Left ventricle myocardium inferior (tissue), 1 donor: ENCODE data around the gene TRAK2. TPM values are rescaled to one million over a fixed set of nuclear protein-coding genes. Genes with fewer than 3 reads are reported as not detected.

Source experiments
- DNase-seq: peaks from one replicate; pipeline ENCODE4 v3.0.0-alpha.2; 2020
- H3K27ac ChIP-seq: fragments of 200-600 bp; replicated peaks from 2 replicates; pipeline ENCODE4 v1.8.0; 2021
- H3K27me3 ChIP-seq: fragments of 200-600 bp; 2 replicates; pipeline ENCODE4 v1.8.0; 2021; ENCODE audit warnings: low read depth
- H3K36me3 ChIP-seq: fragments of 200-600 bp; 2 replicates; pipeline ENCODE4 v1.8.0; 2021
- H3K4me1 ChIP-seq: fragments of 200-600 bp; 2 replicates; pipeline ENCODE4 v1.8.0; 2021
- H3K4me3 ChIP-seq: fragments of 200-600 bp; 2 replicates; pipeline ENCODE4 v1.8.0; 2021; ENCODE audit warnings: mild to moderate bottlenecking, moderate library complexity
- H3K9me3 ChIP-seq: fragments of 200-600 bp; replicated peaks from 2 replicates; pipeline ENCODE4 v1.8.0; 2021
- intact Hi-C: fragments of 100-400 bp; cut with micrococcal nuclease; formaldehyde crosslinking; loops from one replicate; pipeline ENCODE4 v1.11.0; 2022
- total RNA-seq: library from RNA; stranded (reverse); fragmentation: NEBNext Ultra II Directional; extraction: Animal tissue kit (Norgen Biotek cat#: 25700); gene quantifications from one replicate; pipeline ENCODE4 v1.2.1, GENCODE V29; 2021
- TF ChIP-seq, protein P1 (sequence below): fragments of 200-600 bp; IDR thresholded peaks from 2 replicates; pipeline ENCODE4 v1.8.0; 2021; ENCODE audit warnings: antibody characterized with exemption, mild to moderate bottlenecking, borderline replicate concordance
- donor health status: DM: no; HTN: yes; CAD: no; lungs with severe emphysema.

Gene TRAK2
- total RNA-seq, 1 donor from 2014 or later, result 169 TPM

- no peak for DNase-seq
- Histone ChIP-seq H3K9me3 (peaks cover 6% of the 10 kb centered on the region), H3K4me1 (peaks cover 8% of the 10 kb centered on the region), H3K27me3 (no peaks in the 10 kb centered on the region), H3K36me3 (peaks cover 54% of the 10 kb centered on the region), H3K4me3 (no peak overlapping the region), H3K27ac (no peak overlapping the region)
- TF ChIP-seq, protein P1, sequence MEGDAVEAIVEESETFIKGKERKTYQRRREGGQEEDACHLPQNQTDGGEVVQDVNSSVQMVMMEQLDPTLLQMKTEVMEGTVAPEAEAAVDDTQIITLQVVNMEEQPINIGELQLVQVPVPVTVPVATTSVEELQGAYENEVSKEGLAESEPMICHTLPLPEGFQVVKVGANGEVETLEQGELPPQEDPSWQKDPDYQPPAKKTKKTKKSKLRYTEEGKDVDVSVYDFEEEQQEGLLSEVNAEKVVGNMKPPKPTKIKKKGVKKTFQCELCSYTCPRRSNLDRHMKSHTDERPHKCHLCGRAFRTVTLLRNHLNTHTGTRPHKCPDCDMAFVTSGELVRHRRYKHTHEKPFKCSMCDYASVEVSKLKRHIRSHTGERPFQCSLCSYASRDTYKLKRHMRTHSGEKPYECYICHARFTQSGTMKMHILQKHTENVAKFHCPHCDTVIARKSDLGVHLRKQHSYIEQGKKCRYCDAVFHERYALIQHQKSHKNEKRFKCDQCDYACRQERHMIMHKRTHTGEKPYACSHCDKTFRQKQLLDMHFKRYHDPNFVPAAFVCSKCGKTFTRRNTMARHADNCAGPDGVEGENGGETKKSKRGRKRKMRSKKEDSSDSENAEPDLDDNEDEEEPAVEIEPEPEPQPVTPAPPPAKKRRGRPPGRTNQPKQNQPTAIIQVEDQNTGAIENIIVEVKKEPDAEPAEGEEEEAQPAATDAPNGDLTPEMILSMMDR, result no peak
- intact Hi-C loops, result no loop called here
These were observed 7.1 kb upstream of the TRAK2 start for GRCh38 chr2:201458381-201458780.

- Histone ChIP-seq H3K9me3 (no peaks in the 10 kb centered on the region), H3K27me3 (no peaks in the 10 kb centered on the region), H3K27ac (peak overlapping the region; percentile 95), H3K4me1 (peaks cover 58% of the 10 kb centered on the region), H3K36me3 (peaks cover 7% of the 10 kb centered on the region), H3K4me3 (peak overlapping the region; percentile 79)
- TF ChIP-seq, protein P1, result no peak
- no peak for DNase-seq
- intact Hi-C loops, result no loop called here
These were observed 1.8 kb upstream of the TRAK2 start for GRCh38 chr2:201452922-201453643.

DNA sequence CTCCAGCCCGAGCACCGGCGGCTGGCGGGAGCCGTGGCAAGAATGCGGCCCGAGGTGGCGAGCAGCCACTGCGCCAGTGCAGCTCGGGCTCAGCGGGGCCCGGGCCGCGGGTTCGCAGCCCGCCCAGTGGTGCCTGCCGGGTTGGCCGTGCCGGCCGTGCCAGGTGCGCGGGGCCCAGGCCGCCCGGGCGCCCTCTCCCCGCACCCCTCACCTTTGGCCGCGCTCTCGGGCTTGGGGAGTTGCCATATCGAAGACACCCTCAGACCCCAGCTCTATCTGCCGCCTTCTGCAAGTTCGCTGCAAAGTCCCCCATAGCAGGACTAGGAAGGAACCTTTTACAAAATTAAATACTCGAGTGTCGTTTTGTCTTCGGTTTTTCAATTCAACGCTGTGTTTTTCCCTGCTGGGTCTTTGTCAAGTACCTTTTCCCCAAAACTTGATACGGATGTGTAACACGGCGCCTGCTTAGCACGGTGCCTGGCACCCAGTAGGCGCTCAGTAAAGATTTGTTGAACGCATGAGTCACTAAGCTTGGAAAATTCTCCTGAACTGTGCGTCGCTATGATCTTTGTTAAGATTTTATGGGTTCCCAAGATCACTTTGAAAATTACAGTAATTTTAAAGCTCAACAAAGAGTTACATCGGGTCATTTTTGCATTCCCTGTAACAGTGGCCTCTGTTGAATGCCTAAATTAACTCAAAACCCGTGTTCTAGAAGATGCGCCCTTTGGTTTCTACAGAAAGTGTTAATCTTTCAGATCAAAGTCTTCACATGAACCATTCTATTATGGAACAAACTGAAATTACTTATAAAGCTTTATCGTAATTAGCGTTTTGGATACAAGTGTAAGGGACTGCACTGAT lies 1.0 kb upstream of the TRAK2 start:
- H3K27me3 ChIP-seq, result no peaks in the 10 kb centered on the region
- peaks cover 66% of the 10 kb centered on the region for H3K4me1 ChIP-seq
- intact Hi-C loops, result no loop called here
- DNase-seq, result no peak
- H3K4me3 ChIP-seq, result peak overlapping the region; percentile 79
- H3K36me3 ChIP-seq, result peaks cover 7% of the 10 kb centered on the region
- H3K27ac ChIP-seq, result peak overlapping the region; percentile 95
- H3K9me3 ChIP-seq, result no peaks in the 10 kb centered on the region
- TF ChIP-seq, protein P1, result peak; percentile 29

DNA sequence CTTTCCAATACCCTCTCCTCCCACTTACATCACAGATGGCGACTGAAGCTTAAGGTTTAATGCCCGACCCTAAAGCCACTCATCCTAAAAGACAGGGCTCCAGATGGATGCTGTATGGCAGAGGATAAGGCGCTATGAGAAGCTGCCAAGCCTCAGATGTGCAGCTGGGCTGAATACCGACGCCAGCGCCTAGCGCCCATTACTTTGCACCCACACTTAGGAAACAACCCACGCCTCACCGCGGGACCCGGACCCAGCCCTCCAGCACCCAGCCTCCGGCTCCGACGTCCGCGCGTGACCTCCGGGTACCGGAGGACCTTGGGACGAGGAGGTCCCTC lies 335 bp downstream of the TRAK2 start:
- Histone ChIP-seq H3K27ac (peak overlapping the region; percentile 95), H3K36me3 (peaks cover 3% of the 10 kb centered on the region), H3K9me3 (no peaks in the 10 kb centered on the region), H3K27me3 (no peaks in the 10 kb centered on the region), H3K4me1 (peaks cover 80% of the 10 kb centered on the region), H3K4me3 (peak overlapping the region; percentile 79)
- TF ChIP-seq, protein P1, result no peak
- intact Hi-C loops, result no loop called here
- DNase-seq, result no peak

DNA sequence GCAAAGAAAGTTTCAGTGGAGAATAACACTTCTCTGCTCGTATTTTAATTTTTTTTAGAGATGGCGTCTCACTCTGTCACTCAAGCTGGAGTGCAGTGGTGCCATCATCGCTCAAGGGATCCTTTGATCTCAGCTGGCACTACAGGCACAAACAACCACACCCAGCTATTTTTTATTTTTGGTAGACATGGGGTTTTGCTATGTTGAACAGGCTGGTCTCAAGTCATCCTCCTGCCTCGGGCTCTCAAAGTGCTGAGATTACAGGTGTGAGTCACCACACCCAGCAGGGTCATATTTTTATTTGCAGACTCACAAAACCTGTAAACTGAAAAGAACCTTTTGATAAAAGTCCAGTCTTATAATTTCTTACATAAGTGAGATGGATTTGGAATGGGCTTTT lies 2.6 kb downstream of the TRAK2 start:
- intact Hi-C loops, result no loop called here
- TF ChIP-seq, protein P1, result no peak
- Histone ChIP-seq H3K36me3 (peaks cover 3% of the 10 kb centered on the region), H3K4me1 (peaks cover 97% of the 10 kb centered on the region), H3K9me3 (no peaks in the 10 kb centered on the region), H3K27me3 (no peaks in the 10 kb centered on the region), H3K27ac (peak overlapping the region; percentile 72), H3K4me3 (peak overlapping the region; percentile 79)
- DNase-seq, result no peak
